NCI-H226 (cell line): ENCODE data around the gene NRARP.

Experiments
- DNase-seq: peaks from one replicate; pipeline ENCODE4 v3.0.0-alpha.2; 2015

The NRARP gene

DNA sequence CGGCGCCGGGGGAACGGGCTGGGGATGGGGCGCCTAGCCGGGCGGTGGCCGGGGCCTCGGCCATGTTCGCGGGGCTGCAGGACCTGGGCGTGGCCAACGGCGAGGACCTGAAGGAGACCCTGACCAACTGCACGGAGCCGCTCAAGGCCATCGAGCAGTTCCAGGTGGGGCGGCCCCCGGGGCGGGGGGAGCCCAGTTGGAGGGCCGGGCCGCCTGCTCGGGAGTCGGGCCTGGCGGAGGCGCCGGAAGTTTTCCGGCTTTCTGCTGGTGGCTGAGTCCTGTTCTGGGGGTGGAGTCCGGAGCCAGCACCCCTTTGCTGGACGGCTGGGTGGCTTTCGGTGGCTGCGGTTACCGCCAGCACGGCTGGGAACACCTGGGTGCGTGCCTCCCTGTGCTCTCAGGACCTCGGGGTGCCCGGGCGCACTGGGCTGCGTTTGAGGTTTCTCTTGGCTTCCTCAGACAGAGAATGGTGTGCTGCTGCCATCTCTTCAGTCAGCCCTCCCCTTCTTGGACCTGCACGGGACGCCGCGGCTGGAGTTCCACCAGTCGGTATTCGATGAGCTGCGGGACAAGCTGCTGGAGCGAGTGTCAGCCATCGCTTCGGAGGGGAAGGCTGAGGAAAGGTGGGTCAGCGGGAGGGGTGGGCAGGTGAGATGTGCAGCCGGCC lies 46.5 kb downstream of the NRARP start:
- no peak for DNase-seq

DNA sequence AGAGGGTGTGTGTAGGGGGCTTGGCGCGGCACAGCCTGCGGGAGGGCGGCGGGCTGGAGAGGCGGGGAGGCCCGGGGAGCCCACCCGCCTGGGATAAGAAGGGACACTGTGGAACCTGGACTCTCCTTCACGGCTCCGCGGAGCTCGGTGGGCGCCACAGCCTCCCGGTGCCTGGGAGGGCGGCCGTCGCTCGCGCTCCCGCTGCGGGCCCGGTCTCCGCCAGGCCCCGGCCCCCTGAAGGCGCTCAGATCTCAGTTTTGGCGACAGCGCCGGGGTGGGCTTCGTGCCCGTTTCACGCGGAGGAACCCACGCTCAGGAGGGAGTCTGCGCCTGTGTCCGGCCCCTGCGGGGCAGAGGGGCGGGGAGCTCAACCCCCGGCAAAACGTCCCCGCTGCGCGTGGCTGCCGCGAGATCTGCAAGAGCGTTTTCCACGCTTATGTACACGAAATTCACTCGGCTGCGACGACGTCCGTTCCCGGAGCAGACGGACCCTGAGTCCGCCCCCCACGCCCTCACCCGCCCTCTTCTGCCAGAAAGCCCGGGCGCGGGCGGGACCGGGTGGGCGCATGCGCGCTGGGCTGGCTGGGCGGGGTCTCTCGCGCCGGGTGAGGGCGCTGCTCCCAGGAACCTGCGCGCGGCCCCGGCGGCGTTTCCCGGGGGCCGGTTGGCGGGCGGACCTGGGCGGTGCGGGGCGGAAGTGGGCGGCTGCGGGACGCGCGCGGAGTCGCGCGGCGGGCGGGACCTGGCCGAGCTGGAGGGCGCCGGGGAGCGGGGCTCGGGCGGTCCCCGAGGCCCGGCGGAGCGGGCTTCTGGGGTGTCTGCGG lies 47.2 kb downstream of the NRARP start, which contains the start of gene NELFB:
NELFB (plus strand) TSS at position 704 of the 824 bp plus-strand sequence.
- peak; percentile 72 for DNase-seq

GRCh38 chr9:137253717-137254623 lies 48.1 kb downstream of the NRARP start:
- no peak for DNase-seq

DNA sequence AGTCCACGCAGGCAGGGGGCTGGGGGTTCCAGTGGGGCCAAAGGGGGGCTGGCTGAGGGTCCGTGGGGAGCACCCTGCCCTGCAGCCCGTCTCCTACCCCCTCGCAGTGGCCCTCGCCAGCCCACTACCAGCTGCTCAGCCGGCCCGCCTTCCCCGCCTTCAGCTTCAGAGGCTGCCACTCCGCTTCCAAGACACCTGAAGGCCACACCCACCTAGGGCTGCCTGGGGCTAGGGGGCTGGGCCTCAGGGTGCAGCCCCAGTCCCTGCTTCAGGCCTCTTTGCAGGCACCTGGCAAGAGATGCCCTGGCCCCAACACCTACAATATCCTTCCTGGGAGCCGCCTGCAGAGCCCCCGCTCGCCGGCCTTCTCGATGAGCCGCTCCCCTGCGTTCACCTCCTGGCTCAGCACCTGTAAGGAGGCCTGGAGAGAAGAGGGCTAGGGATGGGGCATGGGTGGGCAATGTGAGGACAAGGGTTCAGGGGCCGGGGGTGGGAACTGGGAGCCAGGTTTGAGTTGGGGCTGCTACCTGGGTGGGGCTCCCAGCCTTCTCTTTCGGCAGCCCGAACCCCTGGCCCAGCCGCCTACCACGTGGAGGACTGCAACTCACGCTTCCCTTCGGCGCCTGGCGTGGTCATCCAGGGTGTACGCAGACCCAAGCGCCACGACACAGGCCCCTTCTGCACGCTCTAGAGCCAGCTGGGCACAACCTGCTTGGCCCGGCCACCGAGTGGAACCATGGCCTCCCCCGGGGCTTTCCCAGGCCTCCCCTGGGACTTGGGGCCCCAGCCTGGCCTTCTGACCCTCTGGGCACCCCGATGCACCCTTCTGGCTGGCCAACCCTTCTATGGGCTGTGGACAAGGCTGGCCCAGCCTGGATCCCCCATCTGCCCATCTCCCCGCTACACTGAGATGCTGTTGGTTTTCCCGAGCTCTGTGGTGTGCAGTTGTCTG lies 49.2 kb downstream of the NRARP start:
- DNase-seq = no peak

DNA sequence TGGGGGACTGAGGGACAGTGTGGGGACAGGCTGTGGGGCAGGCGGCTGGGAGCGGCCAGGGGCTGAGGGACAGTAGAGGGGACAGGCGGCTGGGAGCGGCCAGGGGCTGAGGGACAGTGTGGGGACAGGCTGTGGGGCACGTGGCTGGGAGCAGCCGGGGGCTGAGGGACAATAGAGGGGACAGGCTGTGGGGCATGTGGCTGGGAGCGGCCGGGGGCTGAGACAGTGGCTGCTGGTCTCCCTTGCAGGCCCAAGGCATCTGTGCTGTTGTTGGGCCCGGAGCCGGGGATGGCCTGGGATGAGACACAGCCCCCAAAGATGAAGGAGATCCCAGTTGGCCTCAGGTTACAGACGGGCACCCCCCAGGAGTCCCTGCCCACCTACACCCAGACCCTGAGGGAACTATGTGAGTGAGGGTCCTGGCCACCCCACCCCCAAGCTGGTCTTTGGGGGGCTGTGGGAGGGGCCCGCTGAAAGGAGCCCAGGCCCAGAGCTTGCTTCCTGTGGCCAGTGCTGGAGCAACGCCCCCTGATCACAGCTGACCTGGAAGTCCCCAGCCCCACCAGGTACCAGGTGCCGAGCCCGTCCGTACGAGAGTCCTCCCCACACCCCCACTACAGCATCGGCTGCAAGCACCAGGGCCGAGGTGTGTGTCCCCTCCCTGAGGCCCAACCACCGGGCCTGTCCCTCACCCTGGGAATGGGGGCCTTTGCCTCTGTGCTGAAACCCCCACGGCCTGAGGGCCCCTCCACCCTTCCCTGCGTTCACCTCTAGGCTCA lies 50.4 kb downstream of the NRARP start:
- no peak for DNase-seq

DNA sequence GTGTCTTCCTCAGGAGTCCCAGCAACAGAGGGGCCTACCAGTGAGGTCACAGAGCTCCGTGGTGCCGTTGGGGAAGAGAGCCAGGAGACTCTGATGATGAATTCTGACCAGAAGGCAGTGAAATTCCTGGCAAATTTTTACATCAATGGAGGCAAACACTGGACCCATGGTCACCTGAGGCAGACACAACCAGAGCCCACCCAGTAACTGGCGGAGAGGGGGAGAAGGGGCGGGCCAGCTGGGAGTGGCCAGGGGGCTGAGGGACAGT lies 50.9 kb downstream of the NRARP start, which contains the start of gene STPG3:
STPG3 (plus strand) TSS at position 93 of the 268 bp plus-strand sequence; CDS start at position 94, 1 bp downstream.
- no peak for DNase-seq

- DNase-seq = no peak
Observed at GRCh38 chr9:137250329-137251193, 51.5 kb downstream of the NRARP start.
